Esophagus squamous epithelium (tissue), 4 donors: ENCODE results near the gene CEP78.

ENCODE experiments used
- CTCF ChIP-seq, 6 experiments: fragments of 450-650 bp in 4 of 6; fragments of 200-600 bp in 2 of 6; sonication (generic) in 2 of 6; IDR thresholded peaks; one replicate each; pipeline ENCODE4 v1.5.1; 2016 to 2019; ENCODE audit warnings: antibody characterized with exemption in 6 of 6, mild to moderate bottlenecking in 4 of 6, moderate library complexity in 4 of 6
- POLR2A ChIP-seq, 4 donors: fragments of 450-650 bp; IDR thresholded peaks; one replicate each; pipeline ENCODE4 v1.6.1; 2017; ENCODE audit warnings: antibody characterized with exemption in 4 of 4, mild to moderate bottlenecking in 4 of 4, moderate library complexity in 3 of 4

- no peak for TF ChIP-seq CTCF (IDR thresholded peaks at IDR 0.05)
- TF ChIP-seq POLR2A (IDR thresholded peaks at IDR 0.05) = peak in 1 of 4 donors; percentile 65
These were observed at the start of gene CEP78 for GRCh38 chr9:78235762-78236550.
